HG02840 (cell line): ENCODE results near the gene LRRC37A2.
"Not testable (repeated sequence)": the region's sequence is repeated elsewhere in the genome, so short reads cannot be mapped to it uniquely, and the experiment has no call there.

Experiments
- ATAC-seq: cut with Tn5 transposase; IDR thresholded peaks from one replicate; pipeline ENCODE4 v1.9.1; 2021; ENCODE audit warnings: mild to moderate bottlenecking, moderate library complexity, moderate number of reproducible peaks; ENCODE audit not compliant: unreplicated experiment, low FRiP score

The LRRC37A2 gene

DNA sequence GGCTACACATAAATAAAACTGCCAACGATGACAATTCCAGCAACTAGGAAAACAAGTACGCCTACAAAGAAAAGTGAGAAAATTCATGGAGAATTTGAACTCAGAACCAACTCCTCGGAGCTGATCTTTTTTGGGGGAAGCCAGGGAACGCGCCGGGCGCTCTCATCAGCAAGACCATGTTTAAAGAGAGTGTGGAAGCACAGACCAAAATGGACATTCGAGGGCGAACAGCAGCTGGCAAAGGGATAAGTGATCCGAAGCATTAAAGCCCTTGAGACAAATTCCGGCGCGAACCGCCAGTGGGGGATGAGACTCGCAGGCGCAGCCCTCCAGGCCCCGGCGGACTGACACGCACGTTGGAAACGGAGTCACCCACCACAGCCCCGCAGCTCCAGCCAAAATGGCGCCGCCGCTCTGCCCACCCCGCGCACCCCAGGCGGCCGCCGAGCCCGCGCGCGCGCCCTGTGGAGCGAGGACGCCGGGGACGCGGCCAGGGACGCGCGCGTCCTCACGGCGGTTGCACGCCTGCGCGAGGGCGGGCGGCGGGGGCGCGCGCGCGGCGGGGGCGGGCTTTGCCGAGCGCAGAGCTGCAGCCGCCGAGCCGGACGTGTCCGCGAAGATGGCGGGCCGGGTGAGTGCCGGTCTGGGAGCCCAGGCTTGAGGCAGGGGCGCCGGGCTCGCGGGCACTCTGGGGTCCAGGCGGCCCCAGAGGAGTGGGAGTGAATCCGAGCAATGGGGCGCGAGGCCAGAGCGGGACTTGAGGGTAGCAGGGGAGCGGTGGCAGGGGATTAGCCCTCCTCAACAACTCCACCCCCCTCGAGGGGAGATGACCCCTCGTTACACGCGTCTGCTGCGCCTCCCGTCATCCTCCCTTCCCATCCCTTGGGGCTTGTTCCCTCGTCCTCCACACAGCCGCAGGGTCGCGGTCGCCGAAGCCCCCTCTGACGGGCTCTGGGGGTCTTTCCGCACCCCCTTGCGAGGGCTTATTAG, 78.2 kb downstream of the LRRC37A2 start, which contains the start of gene NSF:
TSS of gene NSF (plus strand) at position 513 of the 990 bp plus-strand sequence. CDS start at position 620, 107 bp downstream.
- peak; percentile 75 for ATAC-seq

GRCh38 chr17:46591332-46591731, 79.1 kb downstream of the LRRC37A2 start:
- peak; percentile 10 for ATAC-seq

GRCh38 chr17:46598344-46598931, 86.2 kb downstream of the LRRC37A2 start:
- ATAC-seq = not testable (repeated sequence)

GRCh38 chr17:46600767-46601166, 88.5 kb downstream of the LRRC37A2 start:
- not testable (repeated sequence) for ATAC-seq

- ATAC-seq = peak; percentile 86
These were observed 90.9 kb downstream of the LRRC37A2 start for GRCh38 chr17:46603125-46603524.
